Breast epithelium (tissue), 4 donors: ENCODE measurements around the gene ASB6. TPM values are rescaled to one million over a fixed set of nuclear protein-coding genes. Genes with fewer than 3 reads are reported as not detected.
A peak's percentile ranks its signal among the peaks of the same experiment; 100 is the strongest.

Experiments used
- DNase-seq, 2 donors: peaks; one replicate each; pipeline ENCODE4 v3.0.0-alpha.2; 2019; ENCODE audit warnings: low spot score in 2 of 2
- H3K27ac ChIP-seq, 2 donors: fragments of 200-600 bp; sonication (generic) in 1 of 2; one replicate each; pipeline ENCODE4 v1.5.1; 2016 to 2019; ENCODE audit warnings: mild to moderate bottlenecking in 1 of 2
- H3K27me3 ChIP-seq, 2 donors: fragments of 200-600 bp; sonication (generic) in 1 of 2; one replicate each; pipeline versions ENCODE4 v1.5.1 to v1.6.0; 2017 to 2019; ENCODE audit warnings: control low read depth in 1 of 2, mild to moderate bottlenecking in 1 of 2
- H3K36me3 ChIP-seq: fragments of 200-600 bp; one replicate; pipeline ENCODE4 v1.5.1; 2019
- H3K4me1 ChIP-seq, 2 donors: fragments of 200-600 bp; sonication (generic); one replicate each; pipeline ENCODE4 v1.5.1; 2016 to 2019; ENCODE audit warnings: control low read depth in 1 of 2
- H3K4me3 ChIP-seq, 3 donors: fragments of 200-600 bp; sonication (generic); 1 replicate in 2 of 3; 2 replicates in 1 of 3; pipeline ENCODE4 v1.5.1; 2016 to 2019; ENCODE audit warnings: mild to moderate bottlenecking in 3 of 3, moderate library complexity in 2 of 3
- H3K9me3 ChIP-seq, 2 donors: fragments of 200-600 bp; sonication (generic) in 1 of 2; one replicate each; pipeline ENCODE4 v1.5.1; 2016 to 2019; ENCODE audit warnings: control low read depth in 1 of 2
- CTCF ChIP-seq, 3 donors: fragments of 450-650 bp; IDR thresholded peaks; one replicate each; pipeline ENCODE4 v1.5.1; 2016 to 2017; ENCODE audit warnings: antibody characterized with exemption in 3 of 3, mild to moderate bottlenecking in 3 of 3, moderate library complexity in 3 of 3
- POLR2A ChIP-seq: fragments of 450-650 bp; IDR thresholded peaks from one replicate; pipeline ENCODE4 v1.6.1; 2016; ENCODE audit warnings: antibody characterized with exemption, mild to moderate bottlenecking, moderate library complexity
- POLR2AphosphoS5 ChIP-seq, 3 donors: sonication (generic); formaldehyde crosslinking; IDR thresholded peaks; one replicate each; pipeline ENCODE4 v1.6.1; 2017; ENCODE audit warnings: antibody characterized with exemption in 3 of 3
- intact Hi-C: fragments of 100-400 bp; cut with DNase I; formaldehyde crosslinking; loops from one replicate; pipeline ENCODE4 v1.15.1; 2023; ENCODE audit warnings: low total_unique reads
- total RNA-seq, 3 donors: library from RNA; depleted of rRNA; stranded (reverse); fragments of >200 nt; gene quantifications; one replicate each; pipeline ENCODE4 v1.1.0, GENCODE V29; 2016

Gene ASB6
- total RNA-seq, 3 donors from 2014 or later, result 11.2 to 24.4 (median 21.6) TPM

- intact Hi-C loops, result no loop called here
- TF ChIP-seq POLR2A, result no peak
- no peak for TF ChIP-seq POLR2AphosphoS5 (IDR thresholded peaks at IDR 0.05)
- TF ChIP-seq CTCF (IDR thresholded peaks at IDR 0.05), result no peak
- peak overlapping the region; percentile 64 to 79 (median 67) for H3K4me3 ChIP-seq
- no peaks in the 10 kb centered on the region for H3K27me3 ChIP-seq
- H3K4me1 ChIP-seq, result peaks cover 11 to 34% of the 10 kb centered on the region in 2 donors
- no peaks in the 10 kb centered on the region for H3K36me3 ChIP-seq
- H3K9me3 ChIP-seq, result no peaks in the 10 kb centered on the region
- no peak for DNase-seq
- peak overlapping the region; percentile 86 to 90 for H3K27ac ChIP-seq
Measured at GRCh38 chr9:129627556-129628440, 14.2 kb downstream of the ASB6 start.

- DNase-seq, result no peak
- peak overlapping the region; percentile 64 to 79 (median 67) for H3K4me3 ChIP-seq
- H3K4me1 ChIP-seq, result peaks cover 11 to 26% of the 10 kb centered on the region in 2 donors
- H3K27ac ChIP-seq, result peak overlapping the region; percentile 86 to 90
- intact Hi-C loops, result no loop called here
- H3K9me3 ChIP-seq, result no peaks in the 10 kb centered on the region
- H3K27me3 ChIP-seq, result no peaks in the 10 kb centered on the region
- TF ChIP-seq CTCF (IDR thresholded peaks at IDR 0.05), result no peak
- no peaks in the 10 kb centered on the region for H3K36me3 ChIP-seq
Measured at GRCh38 chr9:129626625-129627284, 15.2 kb downstream of the ASB6 start.

DNA sequence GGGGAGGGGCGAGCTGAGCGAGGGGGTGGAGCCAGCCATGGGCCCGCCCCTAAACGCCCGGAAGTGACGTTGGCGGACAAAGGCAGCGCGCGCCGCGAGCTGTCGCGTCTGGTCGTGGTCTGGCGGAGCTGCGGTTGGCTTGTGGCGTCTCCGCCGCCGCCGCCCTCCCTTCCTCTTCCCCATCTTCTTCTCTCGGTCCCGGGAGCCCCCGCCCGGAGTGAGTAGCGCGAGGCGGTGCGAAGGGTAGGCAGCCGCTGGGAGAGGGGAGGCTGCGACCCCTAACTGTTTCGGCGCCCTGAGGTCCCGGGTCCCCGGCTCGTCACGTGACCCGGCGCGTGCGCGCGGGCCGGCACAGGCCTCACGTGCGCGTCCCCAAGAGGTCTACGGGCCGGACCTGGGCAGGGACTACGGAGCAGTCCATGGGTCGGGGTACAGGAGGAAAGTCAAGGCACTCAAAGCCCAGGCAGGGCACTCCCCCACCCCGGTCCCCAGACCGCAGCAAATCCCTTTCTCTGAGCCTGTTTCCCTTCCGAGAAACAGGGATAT, 15.8 kb downstream of the ASB6 start, which contains the start of gene NTMT1:
NTMT1 (plus strand) TSS at position 85 of the 546 bp plus-strand sequence. CDS start 6,541 bp downstream, outside the sequence.
- Histone ChIP-seq H3K9me3 (no peaks in the 10 kb centered on the region), H3K36me3 (no peaks in the 10 kb centered on the region), H3K27ac (peak within 1 kb of the TSS; percentile 86 to 90), H3K4me3 (peak within 1 kb of the TSS; percentile 64 to 79 (median 67)), H3K27me3 (no peaks in the 10 kb centered on the region), H3K4me1 (peaks cover 11 to 21% of the 10 kb centered on the region in 2 donors)
- peak; percentile 85 to 86 for DNase-seq
- intact Hi-C loops, result no loop called here
- TF ChIP-seq POLR2A, result peak; percentile 98
- no peak for TF ChIP-seq CTCF (IDR thresholded peaks at IDR 0.05)
- TF ChIP-seq POLR2AphosphoS5 (IDR thresholded peaks at IDR 0.05), result peak; percentile 96 to 99 (median 99)

GRCh38 chr9:129624947-129625346, 17.0 kb downstream of the ASB6 start:
- TF ChIP-seq POLR2A, result no peak
- no peak for TF ChIP-seq POLR2AphosphoS5 (IDR thresholded peaks at IDR 0.05)
- no peak for TF ChIP-seq CTCF (IDR thresholded peaks at IDR 0.05)
- Histone ChIP-seq H3K9me3 (no peaks in the 10 kb centered on the region), H3K27me3 (no peaks in the 10 kb centered on the region), H3K36me3 (no peaks in the 10 kb centered on the region), H3K4me1 (peaks cover 11 to 16% of the 10 kb centered on the region in 2 donors), H3K4me3 (peak overlapping the region in 2 of 3 donors; percentile 64 to 79), H3K27ac (peak overlapping the region; percentile 9 to 90)
- intact Hi-C loops, result no loop called here
- DNase-seq, result no peak
